VCaP (cell line): Measurements from ENCODE around the gene LGR6.
"Not testable (repeated sequence)": the region's sequence is repeated elsewhere in the genome, so short reads cannot be mapped to it uniquely, and the experiment has no call there.

Source experiments
- H3K27ac ChIP-seq: fragments of 450-650 bp; 2 replicates; pipeline ENCODE4 v1.5.1; 2017
- TF ChIP-seq, protein P1 (sequence below): fragments of 450-650 bp; conservative IDR thresholded peaks from 2 replicates; pipeline ENCODE4 v1.5.1; 2017; ENCODE audit warnings: mild to moderate bottlenecking, moderate library complexity

The LGR6 gene

GRCh38 chr1:202233171-202233570, 39.6 kb downstream of the LGR6 start:
- TF ChIP-seq, protein P1, sequence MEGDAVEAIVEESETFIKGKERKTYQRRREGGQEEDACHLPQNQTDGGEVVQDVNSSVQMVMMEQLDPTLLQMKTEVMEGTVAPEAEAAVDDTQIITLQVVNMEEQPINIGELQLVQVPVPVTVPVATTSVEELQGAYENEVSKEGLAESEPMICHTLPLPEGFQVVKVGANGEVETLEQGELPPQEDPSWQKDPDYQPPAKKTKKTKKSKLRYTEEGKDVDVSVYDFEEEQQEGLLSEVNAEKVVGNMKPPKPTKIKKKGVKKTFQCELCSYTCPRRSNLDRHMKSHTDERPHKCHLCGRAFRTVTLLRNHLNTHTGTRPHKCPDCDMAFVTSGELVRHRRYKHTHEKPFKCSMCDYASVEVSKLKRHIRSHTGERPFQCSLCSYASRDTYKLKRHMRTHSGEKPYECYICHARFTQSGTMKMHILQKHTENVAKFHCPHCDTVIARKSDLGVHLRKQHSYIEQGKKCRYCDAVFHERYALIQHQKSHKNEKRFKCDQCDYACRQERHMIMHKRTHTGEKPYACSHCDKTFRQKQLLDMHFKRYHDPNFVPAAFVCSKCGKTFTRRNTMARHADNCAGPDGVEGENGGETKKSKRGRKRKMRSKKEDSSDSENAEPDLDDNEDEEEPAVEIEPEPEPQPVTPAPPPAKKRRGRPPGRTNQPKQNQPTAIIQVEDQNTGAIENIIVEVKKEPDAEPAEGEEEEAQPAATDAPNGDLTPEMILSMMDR: no peak
- H3K27ac ChIP-seq: no peak overlapping the region

DNA sequence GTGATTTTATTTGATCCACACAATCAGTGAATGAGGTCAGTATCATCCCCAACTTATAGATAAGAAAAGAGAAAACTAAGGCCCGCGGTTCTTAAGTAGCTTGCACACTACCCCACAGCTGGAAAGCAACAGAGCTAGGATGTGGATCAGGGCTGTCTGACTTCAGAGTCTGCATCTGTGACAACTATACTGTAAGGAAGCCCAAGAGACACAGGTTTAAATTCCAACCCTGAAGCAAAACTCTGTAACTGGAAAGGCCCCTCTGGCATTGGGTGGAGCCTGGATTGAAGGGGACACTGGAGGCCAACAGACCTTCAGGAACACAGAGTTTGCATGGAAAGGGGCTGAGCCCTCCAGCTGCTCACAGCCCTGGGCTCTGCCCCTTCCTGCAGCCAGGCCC, 40.2 kb downstream of the LGR6 start:
- TF ChIP-seq, protein P1: no peak

DNA sequence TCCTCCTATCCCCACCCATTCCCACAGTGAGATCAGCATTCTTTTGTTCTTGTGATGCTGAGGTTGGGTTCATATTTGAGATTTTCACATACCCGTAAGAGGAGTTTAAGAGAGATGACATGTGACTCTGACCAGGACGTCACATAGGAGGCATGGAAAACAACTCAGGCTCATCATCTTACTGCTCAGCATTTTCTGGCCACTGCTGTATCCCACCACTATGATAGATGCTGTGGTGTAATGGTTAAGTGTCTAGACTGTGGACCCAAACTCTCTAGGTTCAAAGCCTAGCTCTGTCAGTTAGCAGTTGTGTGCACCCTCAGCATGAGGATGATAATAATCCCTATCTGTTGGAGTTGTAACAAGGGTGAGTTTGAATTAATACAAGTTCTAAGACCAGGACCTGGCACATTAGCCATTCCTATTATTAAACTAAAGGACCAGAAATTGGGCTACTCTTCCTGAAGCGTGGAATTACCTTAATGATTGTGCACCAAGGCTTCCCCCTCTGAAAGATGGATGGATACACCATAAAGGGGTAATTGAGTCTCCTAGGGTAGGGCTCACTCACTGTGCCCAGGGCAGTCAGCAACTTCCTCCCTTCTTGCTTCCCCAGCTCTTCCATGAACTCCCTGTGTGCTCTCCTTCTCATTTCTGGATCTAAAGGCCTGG, 40.9 kb downstream of the LGR6 start:
- H3K27ac ChIP-seq: no peak overlapping the region
- TF ChIP-seq, protein P1: no peak

More for the DNA sequence above, 40.2 kb downstream of the LGR6 start:
- H3K27ac ChIP-seq: no peak overlapping the region

- TF ChIP-seq, protein P1: no peak
- no peak overlapping the region for H3K27ac ChIP-seq
These were observed 41.5 kb downstream of the LGR6 start for GRCh38 chr1:202235003-202235660.

DNA sequence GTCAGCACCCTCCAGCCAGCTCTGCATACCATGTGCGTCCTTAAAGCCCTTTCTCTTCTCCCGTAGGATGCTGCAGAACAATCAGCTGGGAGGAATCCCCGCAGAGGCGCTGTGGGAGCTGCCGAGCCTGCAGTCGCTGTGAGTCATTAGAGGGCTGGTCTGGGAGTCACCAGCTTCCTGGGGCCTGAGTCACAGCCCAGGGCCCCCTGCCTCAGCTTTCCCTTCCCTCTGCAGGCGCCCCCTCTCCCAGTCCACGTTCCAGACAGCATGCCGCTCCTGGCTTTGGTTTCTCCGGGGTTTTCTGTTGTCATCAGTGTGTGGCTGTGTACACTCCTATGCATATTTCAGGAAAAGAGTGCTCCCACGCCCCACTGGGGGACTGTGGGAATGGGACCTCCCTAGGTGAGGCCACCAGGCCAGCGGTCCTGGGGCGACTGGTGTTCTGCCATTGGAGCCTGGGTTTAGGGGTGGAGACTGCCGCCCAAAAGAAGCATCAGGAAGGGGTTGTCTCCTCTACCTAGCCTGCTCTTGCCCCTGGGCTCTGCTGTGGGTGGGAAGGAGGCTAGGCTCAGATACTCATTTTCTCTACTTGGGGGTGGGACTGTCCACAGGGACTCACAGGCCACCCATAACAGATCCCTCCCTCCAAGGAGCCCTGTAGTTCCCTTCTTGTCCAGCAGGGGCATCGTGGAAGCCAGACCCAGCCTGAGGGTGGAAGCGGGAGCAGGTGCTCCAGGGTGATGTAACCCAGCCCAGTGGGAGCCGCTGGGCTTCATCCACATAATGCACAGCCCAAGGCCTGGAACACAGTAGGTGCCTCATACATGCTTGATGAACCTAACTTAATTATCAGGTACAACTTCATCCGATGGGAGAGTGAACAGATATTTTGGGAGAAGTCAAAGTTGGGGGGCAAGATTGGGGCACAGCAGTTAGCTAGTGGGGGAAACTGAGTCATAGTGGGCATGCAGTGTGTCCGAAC, 42.5 kb downstream of the LGR6 start:
- TF ChIP-seq, protein P1: peak; percentile 71
- H3K27ac ChIP-seq: no peak overlapping the region

DNA sequence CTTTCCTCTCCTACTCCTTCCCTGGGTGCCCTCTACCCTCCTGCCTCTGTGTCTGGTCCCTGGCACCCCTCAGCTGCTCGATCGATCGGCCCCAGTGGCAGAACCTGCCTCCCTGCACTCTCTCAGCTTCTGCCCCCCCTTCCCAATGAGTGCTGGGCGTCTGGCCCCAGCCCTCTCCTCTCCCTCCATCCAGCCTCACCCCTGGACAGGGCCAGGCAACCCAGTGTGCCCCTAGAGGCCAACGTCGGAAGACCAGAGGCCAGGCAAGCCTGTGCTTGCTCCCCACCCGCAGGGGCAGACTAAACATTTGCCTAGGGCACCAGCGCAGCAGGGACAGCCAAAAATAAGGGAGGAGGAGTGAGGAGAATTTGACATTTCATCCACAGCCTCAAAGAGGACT, 43.5 kb downstream of the LGR6 start:
- TF ChIP-seq, protein P1: no peak; the same call in 1 of the 2 replicates
- no peak overlapping the region for H3K27ac ChIP-seq

DNA sequence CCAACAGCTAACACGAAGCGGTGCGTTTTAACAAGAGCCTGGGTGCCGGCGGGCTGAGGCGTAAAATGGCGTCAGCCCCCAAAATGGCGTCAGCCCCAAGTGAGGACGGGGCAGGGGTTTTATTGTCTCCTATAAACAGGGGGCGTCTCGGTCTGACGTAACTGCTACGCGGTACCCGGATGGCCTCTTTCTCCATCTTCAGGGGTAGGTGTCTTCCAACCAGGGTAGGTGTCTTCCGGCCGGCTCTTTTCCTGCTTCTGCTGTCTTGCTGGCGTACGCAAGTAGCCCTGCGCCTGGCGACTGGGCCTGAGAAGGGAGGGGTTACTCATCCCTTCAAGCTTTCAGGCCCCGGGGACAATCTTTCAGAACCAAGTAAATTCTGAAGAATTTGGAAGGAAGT, 45.3 kb downstream of the LGR6 start:
- no peak overlapping the region for H3K27ac ChIP-seq
- TF ChIP-seq, protein P1: no peak

DNA sequence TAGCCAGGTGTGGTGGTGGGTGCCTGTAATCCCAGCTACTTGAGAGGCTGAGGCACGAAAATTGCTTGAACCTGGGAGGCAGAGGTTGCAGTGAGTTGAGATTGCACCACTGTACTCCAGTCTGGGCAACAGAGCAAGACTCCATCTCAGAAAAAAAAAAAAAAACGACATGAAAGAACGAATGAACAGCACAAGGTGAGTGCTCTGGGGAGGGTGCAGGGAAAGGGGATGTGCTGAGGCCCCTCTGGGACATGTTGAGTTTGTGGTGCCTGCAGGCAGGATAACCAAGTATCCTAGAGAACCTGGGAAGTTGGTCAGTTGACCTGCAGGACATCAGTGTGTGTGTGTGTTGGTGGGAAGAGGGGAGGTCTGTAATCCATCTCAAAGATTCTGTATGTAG, 46.6 kb downstream of the LGR6 start:
- H3K27ac ChIP-seq: not testable (repeated sequence)
